Thyroid gland (tissue), 4 donors: ENCODE results near the gene ZNF675.
"Not testable (repeated sequence)": the region's sequence is repeated elsewhere in the genome, so short reads cannot be mapped to it uniquely, and the experiment has no call there.

Source experiments
- CTCF ChIP-seq, 6 experiments: fragments of 200-600 bp in 3 of 6; fragments of 450-650 bp in 3 of 6; sonication (generic) in 3 of 6; IDR thresholded peaks; one replicate each; pipeline ENCODE4 v1.5.1; 2016 to 2019; ENCODE audit warnings: antibody characterized with exemption in 6 of 6, mild to moderate bottlenecking in 2 of 6, inconsistent platforms in 1 of 6, moderate library complexity in 1 of 6
- POLR2A ChIP-seq, 2 donors: fragments of 450-650 bp; IDR thresholded peaks; one replicate each; pipeline ENCODE4 v1.6.1; 2017; ENCODE audit warnings: antibody characterized with exemption in 2 of 2, mild to moderate bottlenecking in 2 of 2, moderate library complexity in 1 of 2

GRCh38 chr19:23649817-23650216 is 37.2 kb downstream of the ZNF675 start:
- TF ChIP-seq POLR2A, CTCF (IDR thresholded peaks at IDR 0.05): not testable (repeated sequence)
